ENCODE data around the gene FCGR1A. TPM values are rescaled to one million over a fixed set of nuclear protein-coding genes. Genes with fewer than 3 reads are reported as not detected.
"Not testable (repeated sequence)": the region's sequence is repeated elsewhere in the genome, so short reads cannot be mapped to it uniquely, and the experiment has no call there.

Gene FCGR1A
- polyA plus RNA-seq, 1 of the 3 experiments (the other 2 are of a cell fraction): not detected

DNA sequence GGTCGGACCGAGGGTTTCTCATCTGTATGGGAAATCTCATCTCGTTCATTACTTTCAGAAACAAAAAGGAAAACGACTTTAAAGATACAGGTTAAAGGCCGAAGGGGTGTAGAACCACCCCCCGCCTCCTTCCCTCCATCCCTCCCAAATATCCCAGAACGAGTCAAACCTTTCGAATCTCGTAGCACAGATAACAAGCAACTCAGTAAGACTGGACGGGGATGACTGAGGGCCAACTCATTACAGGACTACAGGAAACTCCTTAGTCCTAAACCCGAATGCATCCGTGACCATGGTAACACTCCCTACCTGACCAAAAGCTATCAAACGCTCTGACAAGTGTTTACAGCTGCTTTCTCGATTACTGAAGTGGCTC, 29.0 kb downstream of the FCGR1A start:
- H3K79me2 ChIP-seq (ENCODE audit: insufficient read depth); H3K9me3 ChIP-seq; H3K4me1 ChIP-seq (ENCODE audit: control insufficient read depth in 1 of 2, insufficient read depth in 2 of 2, low read depth in 1 of 2, low read length in 1 of 2); DNase-seq; H3F3A ChIP-seq (replicated peaks; ENCODE audit: insufficient read depth); H3K27me3 ChIP-seq (ENCODE audit: insufficient read depth); H4K20me1 ChIP-seq (ENCODE audit: insufficient read depth); H3K36me3 ChIP-seq (replicated peaks in 1 of 2; ENCODE audit: control insufficient read depth in 1 of 2, insufficient read depth in 2 of 2, low read length in 1 of 2); H3K9ac ChIP-seq; H3K9me2 ChIP-seq; CTCF ChIA-PET; POLR2A ChIA-PET; H2AFZ ChIP-seq (ENCODE audit: low read depth): not testable (repeated sequence)
- Histone ChIP-seq H3K4me2 (peak overlapping the region; percentile 74), H3K4me3 (ENCODE audit: low read depth in 2 of 2, low read length in 1 of 2) (peak overlapping the region; percentile 29 to 45; a peak in 3 of 4 replicates), H3K27ac (ENCODE audit: low read depth in 2 of 2, low read length in 1 of 2) (peak overlapping the region; percentile 47 to 83; a peak in 3 of 4 replicates)
- WGBS (ENCODE audit: low lambda C conversion rate): 3% methylated on average over 10 of the region's 14 CpGs
- TF ChIP-seq, protein P1, sequence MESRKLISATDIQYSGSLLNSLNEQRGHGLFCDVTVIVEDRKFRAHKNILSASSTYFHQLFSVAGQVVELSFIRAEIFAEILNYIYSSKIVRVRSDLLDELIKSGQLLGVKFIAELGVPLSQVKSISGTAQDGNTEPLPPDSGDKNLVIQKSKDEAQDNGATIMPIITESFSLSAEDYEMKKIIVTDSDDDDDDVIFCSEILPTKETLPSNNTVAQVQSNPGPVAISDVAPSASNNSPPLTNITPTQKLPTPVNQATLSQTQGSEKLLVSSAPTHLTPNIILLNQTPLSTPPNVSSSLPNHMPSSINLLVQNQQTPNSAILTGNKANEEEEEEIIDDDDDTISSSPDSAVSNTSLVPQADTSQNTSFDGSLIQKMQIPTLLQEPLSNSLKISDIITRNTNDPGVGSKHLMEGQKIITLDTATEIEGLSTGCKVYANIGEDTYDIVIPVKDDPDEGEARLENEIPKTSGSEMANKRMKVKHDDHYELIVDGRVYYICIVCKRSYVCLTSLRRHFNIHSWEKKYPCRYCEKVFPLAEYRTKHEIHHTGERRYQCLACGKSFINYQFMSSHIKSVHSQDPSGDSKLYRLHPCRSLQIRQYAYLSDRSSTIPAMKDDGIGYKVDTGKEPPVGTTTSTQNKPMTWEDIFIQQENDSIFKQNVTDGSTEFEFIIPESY (IDR thresholded peaks at IDR 0.05; ENCODE audit: borderline replicate concordance, low read depth): 0 out of 2 replicates have a peak, but pooled peaks have one; percentile 14

DNA sequence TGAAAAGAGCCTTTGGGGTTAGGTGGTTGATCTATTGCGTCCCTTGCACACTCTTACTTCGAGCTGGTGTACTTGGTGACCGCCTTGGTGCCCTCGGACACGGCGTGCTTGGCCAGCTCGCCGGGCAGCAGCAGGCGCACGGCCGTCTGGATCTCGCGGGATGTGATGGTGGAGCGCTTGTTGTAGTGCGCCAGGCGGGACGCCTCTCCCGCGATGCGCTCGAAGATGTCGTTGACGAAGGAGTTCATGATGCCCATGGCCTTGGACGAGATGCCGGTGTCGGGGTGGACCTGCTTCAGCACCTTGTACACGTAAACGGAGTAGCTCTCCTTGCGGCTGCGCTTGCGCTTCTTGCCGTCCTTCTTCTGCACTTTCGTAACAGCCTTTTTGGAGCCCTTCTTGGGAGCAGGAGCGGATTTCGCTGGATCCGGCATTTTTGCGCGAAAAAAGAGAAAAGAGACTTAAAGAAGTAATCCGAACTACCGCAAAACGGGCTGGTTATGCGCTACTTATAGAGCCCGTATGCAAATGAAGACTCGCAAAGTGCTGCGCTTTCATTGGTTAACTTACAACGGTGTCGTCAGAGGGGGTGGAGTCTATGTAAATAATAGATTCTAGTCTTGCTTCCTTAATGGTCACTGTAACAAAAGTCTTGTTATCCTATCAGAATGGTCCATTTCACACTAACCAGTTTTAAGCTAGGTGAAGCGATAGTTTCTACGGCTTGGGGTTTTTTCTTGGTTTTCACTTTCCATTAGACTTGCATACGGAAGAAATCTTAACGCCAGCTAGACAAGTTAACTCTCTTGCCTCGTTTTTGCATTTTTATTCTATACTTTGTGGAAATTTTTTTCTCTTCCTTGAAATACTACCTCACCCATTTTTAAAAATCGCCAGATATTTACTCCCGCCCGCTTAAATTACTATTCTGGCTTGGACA, 29.7 kb downstream of the FCGR1A start:
- H3K4me1 ChIP-seq (ENCODE audit: control insufficient read depth in 1 of 2, insufficient read depth in 2 of 2, low read depth in 1 of 2, low read length in 1 of 2); H2AFZ ChIP-seq (ENCODE audit: low read depth); H3K9me2 ChIP-seq; CTCF ChIA-PET; H3F3A ChIP-seq (replicated peaks; ENCODE audit: insufficient read depth); H3K9me3 ChIP-seq; H3K79me2 ChIP-seq (ENCODE audit: insufficient read depth); H4K20me1 ChIP-seq (ENCODE audit: insufficient read depth); H3K27me3 ChIP-seq (ENCODE audit: insufficient read depth); H3K36me3 ChIP-seq (replicated peaks in 1 of 2; ENCODE audit: control insufficient read depth in 1 of 2, insufficient read depth in 2 of 2, low read length in 1 of 2): not testable (repeated sequence)
- H3K9ac ChIP-seq: peak overlapping the region; percentile 65; the same call in 1 of the 2 replicates
- peak overlapping the region; percentile 49 to 59 for H3K4me3 ChIP-seq (ENCODE audit: low read depth in 2 of 2, low read length in 1 of 2)
- peak overlapping the region; percentile 74 for H3K4me2 ChIP-seq
- 2% methylated on average over 49 of the region's 55 CpGs for WGBS (ENCODE audit: low lambda C conversion rate)
- TF ChIP-seq, protein P1 (IDR thresholded peaks at IDR 0.05; ENCODE audit: borderline replicate concordance, low read depth): peak; percentile 92
- TF ChIP-seq TAF1 (IDR thresholded peaks at IDR 0.05; ENCODE audit: borderline replicate concordance, low read depth, low read length): peak; percentile 47; the same call in 1 of the 2 replicates
- DNase-seq: peak; percentile 66
- POLR2A ChIA-PET: interaction anchor here (0.6 to 1.2 kb wide), 2 partner anchors 75 to 76 kb away, joined by 3 read pairs; a partner anchor contains a TSS
- peak overlapping the region; percentile 83 to 84 for H3K27ac ChIP-seq (ENCODE audit: low read depth in 2 of 2, low read length in 1 of 2)
